Vagina (tissue), 2 donors: ENCODE data around the gene CPAMD8. TPM values are rescaled to one million over a fixed set of nuclear protein-coding genes. Genes with fewer than 3 reads are reported as not detected.
A peak's percentile ranks its signal among the peaks of the same experiment; 100 is the strongest.

Experiments
- DNase-seq, 2 donors: peaks; one replicate each; pipeline ENCODE4 v3.0.0-alpha.2; 2017; ENCODE audit errors: extremely low spot score in 2 of 2
- H3K27ac ChIP-seq: fragments of 200-600 bp; sonication (generic); one replicate; pipeline ENCODE4 v1.5.1; 2019
- H3K27me3 ChIP-seq: fragments of 200-600 bp; sonication (generic); one replicate; pipeline ENCODE4 v1.5.1; 2019
- H3K36me3 ChIP-seq, 2 donors: fragments of 200-600 bp; sonication (generic); one replicate each; pipeline ENCODE4 v1.5.1; 2017 to 2019
- H3K4me1 ChIP-seq: fragments of 200-600 bp; sonication (generic); one replicate; pipeline ENCODE4 v1.5.1; 2019
- H3K4me3 ChIP-seq, 2 donors: fragments of 200-600 bp; sonication (generic); 1 replicate in 1 of 2; 2 replicates in 1 of 2; pipeline ENCODE4 v1.5.1; 2016 to 2019
- H3K9me3 ChIP-seq: fragments of 200-600 bp; sonication (generic); one replicate; pipeline ENCODE4 v1.5.1; 2019
- CTCF ChIP-seq, 3 experiments: fragments of 450-650 bp in 2 of 3; fragments of 200-600 bp in 1 of 3; sonication (generic) in 1 of 3; IDR thresholded peaks; one replicate each; pipeline ENCODE4 v1.5.1; 2017 to 2019; ENCODE audit warnings: antibody characterized with exemption in 3 of 3, mild to moderate bottlenecking in 2 of 3, moderate library complexity in 2 of 3
- POLR2A ChIP-seq, 2 donors: fragments of 450-650 bp; IDR thresholded peaks; one replicate each; pipeline ENCODE4 v1.6.1; 2017; ENCODE audit warnings: antibody characterized with exemption in 2 of 2, mild to moderate bottlenecking in 2 of 2, moderate library complexity in 2 of 2
- POLR2AphosphoS5 ChIP-seq, 2 donors: sonication (generic); formaldehyde crosslinking; IDR thresholded peaks; one replicate each; pipeline ENCODE4 v1.9.0; 2017; ENCODE audit warnings: antibody characterized with exemption in 2 of 2, mild to moderate bottlenecking in 2 of 2, low read depth in 1 of 2; ENCODE audit not compliant: insufficient read depth in 1 of 2
- intact Hi-C: fragments of 100-400 bp; cut with DNase I; formaldehyde crosslinking; loops from one replicate; pipeline ENCODE4 v1.15.1; 2023
- total RNA-seq: library from RNA; depleted of rRNA; stranded (reverse); fragments of >200 nt; gene quantifications from one replicate; pipeline ENCODE4 v1.2.3, GENCODE V29; 2016

CPAMD8 gene
- total RNA-seq, 1 donor from 2014 or later, result 16.0 TPM

GRCh38 chr19:17073869-17074633 lies 47.4 kb upstream of the CPAMD8 start:
- intact Hi-C loops, result loop anchor here (10.0 kb wide), 1 partner anchor 61 kb away; no protein-coding TSS in a partner anchor
- H3K4me3 ChIP-seq, result peak overlapping the region; percentile 80 to 96
- no peaks in the 10 kb centered on the region for H3K36me3 ChIP-seq
- DNase-seq, result no peak
- no peak for TF ChIP-seq CTCF (IDR thresholded peaks at IDR 0.05)
- no peak for TF ChIP-seq POLR2A (IDR thresholded peaks at IDR 0.05)
- TF ChIP-seq POLR2AphosphoS5 (IDR thresholded peaks at IDR 0.05; ENCODE audit: insufficient read depth in 1 of 2, low read depth in 1 of 2), result no peak
- peaks cover 40% of the 10 kb centered on the region for H3K4me1 ChIP-seq
- H3K27me3 ChIP-seq, result no peaks in the 10 kb centered on the region
- peak overlapping the region; percentile 80 for H3K27ac ChIP-seq
- no peaks in the 10 kb centered on the region for H3K9me3 ChIP-seq

- H3K36me3 ChIP-seq, result no peaks in the 10 kb centered on the region
- no peak overlapping the region for H3K4me3 ChIP-seq
- intact Hi-C loops, result loop anchor here (10.0 kb wide), 1 partner anchor 64 kb away; no protein-coding TSS in a partner anchor
- peaks cover 14% of the 10 kb centered on the region for H3K4me1 ChIP-seq
- H3K27ac ChIP-seq, result no peak overlapping the region
- TF ChIP-seq POLR2AphosphoS5 (IDR thresholded peaks at IDR 0.05; ENCODE audit: insufficient read depth in 1 of 2, low read depth in 1 of 2) (no peak), CTCF (IDR thresholded peaks at IDR 0.05) (no peak), POLR2A (IDR thresholded peaks at IDR 0.05) (no peak)
- no peaks in the 10 kb centered on the region for H3K9me3 ChIP-seq
- DNase-seq, result no peak
- H3K27me3 ChIP-seq, result no peaks in the 10 kb centered on the region
Measured at GRCh38 chr19:17070912-17071311, 44.3 kb upstream of the CPAMD8 start.

GRCh38 chr19:17070421-17070820 lies 43.8 kb upstream of the CPAMD8 start:
- H3K4me1 ChIP-seq, result peaks cover 14% of the 10 kb centered on the region
- no peak overlapping the region for H3K4me3 ChIP-seq
- H3K36me3 ChIP-seq, result no peaks in the 10 kb centered on the region
- intact Hi-C loops, result loop anchor here (10.0 kb wide), 1 partner anchor 64 kb away; no protein-coding TSS in a partner anchor
- no peak overlapping the region for H3K27ac ChIP-seq
- H3K9me3 ChIP-seq, result no peaks in the 10 kb centered on the region
- no peak for DNase-seq
- H3K27me3 ChIP-seq, result no peaks in the 10 kb centered on the region
- TF ChIP-seq POLR2A (IDR thresholded peaks at IDR 0.05), result no peak
- TF ChIP-seq POLR2AphosphoS5 (IDR thresholded peaks at IDR 0.05; ENCODE audit: insufficient read depth in 1 of 2, low read depth in 1 of 2), result no peak
- TF ChIP-seq CTCF (IDR thresholded peaks at IDR 0.05), result no peak

GRCh38 chr19:17069193-17069592 lies 42.6 kb upstream of the CPAMD8 start:
- Histone ChIP-seq H3K9me3 (no peaks in the 10 kb centered on the region), H3K27me3 (no peaks in the 10 kb centered on the region), H3K4me1 (peaks cover 7% of the 10 kb centered on the region), H3K36me3 (no peaks in the 10 kb centered on the region), H3K4me3 (no peak overlapping the region), H3K27ac (no peak overlapping the region)
- no peak for TF ChIP-seq CTCF (IDR thresholded peaks at IDR 0.05)
- TF ChIP-seq POLR2AphosphoS5 (IDR thresholded peaks at IDR 0.05; ENCODE audit: insufficient read depth in 1 of 2, low read depth in 1 of 2), result no peak
- no peak for TF ChIP-seq POLR2A (IDR thresholded peaks at IDR 0.05)
- intact Hi-C loops, result loop anchor here (5.0 kb wide), 1 partner anchor 213 kb away; the partner anchor contains the start of gene ANKLE1
- DNase-seq, result no peak

- Histone ChIP-seq H3K9me3 (no peaks in the 10 kb centered on the region), H3K4me3 (no peak overlapping the region), H3K27ac (no peak overlapping the region), H3K27me3 (no peaks in the 10 kb centered on the region), H3K4me1 (no peaks in the 10 kb centered on the region), H3K36me3 (peaks cover 0 to 14% of the 10 kb centered on the region in 2 donors)
- no peak for TF ChIP-seq POLR2AphosphoS5 (IDR thresholded peaks at IDR 0.05; ENCODE audit: insufficient read depth in 1 of 2, low read depth in 1 of 2)
- no peak for TF ChIP-seq CTCF (IDR thresholded peaks at IDR 0.05)
- intact Hi-C loops, result no loop called here
- DNase-seq, result no peak
Measured at GRCh38 chr19:17063428-17063827, 36.8 kb upstream of the CPAMD8 start.
